ENCODE results near the gene RALGAPA1. TPM values are rescaled to one million over a fixed set of nuclear protein-coding genes. Genes with fewer than 3 reads are reported as not detected.
"Not testable (repeated sequence)": the region's sequence is repeated elsewhere in the genome, so short reads cannot be mapped to it uniquely, and the experiment has no call there.

The RALGAPA1 gene
- total RNA-seq, 1 donor from 2014 or later, result 31.1 TPM

DNA sequence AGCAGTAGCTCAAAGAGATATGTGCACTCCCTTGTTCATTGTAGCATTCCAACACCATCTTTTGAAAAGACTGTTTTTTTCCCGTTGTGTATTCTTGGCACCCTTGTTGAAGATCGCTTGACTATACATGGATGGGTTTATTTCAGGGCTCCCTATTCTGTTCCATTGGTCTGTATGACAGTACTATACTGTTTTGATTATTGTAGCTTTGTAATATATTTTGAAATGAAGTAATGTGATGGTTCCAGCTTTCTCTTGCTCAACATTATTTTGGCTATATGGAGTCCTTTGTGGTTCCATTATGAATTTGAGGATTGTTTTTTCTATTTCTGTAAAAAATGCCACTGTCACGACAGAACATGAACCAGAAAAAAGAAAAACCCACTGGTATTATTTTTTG, 42.7 kb upstream of the RALGAPA1 start:
- DNase-seq (ENCODE audit: low read depth), result no peak
- Histone ChIP-seq H3K27me3 (ENCODE audit: control insufficient read depth, insufficient read depth, low read length) (no peaks in the 10 kb centered on the region), H3K4me3 (ENCODE audit: low read depth, low read length) (no peak overlapping the region), H3K36me3 (ENCODE audit: control insufficient read depth, insufficient read depth, low read length) (no peaks in the 10 kb centered on the region)
- TF ChIP-seq, protein P1, sequence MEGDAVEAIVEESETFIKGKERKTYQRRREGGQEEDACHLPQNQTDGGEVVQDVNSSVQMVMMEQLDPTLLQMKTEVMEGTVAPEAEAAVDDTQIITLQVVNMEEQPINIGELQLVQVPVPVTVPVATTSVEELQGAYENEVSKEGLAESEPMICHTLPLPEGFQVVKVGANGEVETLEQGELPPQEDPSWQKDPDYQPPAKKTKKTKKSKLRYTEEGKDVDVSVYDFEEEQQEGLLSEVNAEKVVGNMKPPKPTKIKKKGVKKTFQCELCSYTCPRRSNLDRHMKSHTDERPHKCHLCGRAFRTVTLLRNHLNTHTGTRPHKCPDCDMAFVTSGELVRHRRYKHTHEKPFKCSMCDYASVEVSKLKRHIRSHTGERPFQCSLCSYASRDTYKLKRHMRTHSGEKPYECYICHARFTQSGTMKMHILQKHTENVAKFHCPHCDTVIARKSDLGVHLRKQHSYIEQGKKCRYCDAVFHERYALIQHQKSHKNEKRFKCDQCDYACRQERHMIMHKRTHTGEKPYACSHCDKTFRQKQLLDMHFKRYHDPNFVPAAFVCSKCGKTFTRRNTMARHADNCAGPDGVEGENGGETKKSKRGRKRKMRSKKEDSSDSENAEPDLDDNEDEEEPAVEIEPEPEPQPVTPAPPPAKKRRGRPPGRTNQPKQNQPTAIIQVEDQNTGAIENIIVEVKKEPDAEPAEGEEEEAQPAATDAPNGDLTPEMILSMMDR (IDR thresholded peaks at IDR 0.05; ENCODE audit: insufficient read depth, low read length, poor library complexity, severe bottlenecking), result no peak

DNA sequence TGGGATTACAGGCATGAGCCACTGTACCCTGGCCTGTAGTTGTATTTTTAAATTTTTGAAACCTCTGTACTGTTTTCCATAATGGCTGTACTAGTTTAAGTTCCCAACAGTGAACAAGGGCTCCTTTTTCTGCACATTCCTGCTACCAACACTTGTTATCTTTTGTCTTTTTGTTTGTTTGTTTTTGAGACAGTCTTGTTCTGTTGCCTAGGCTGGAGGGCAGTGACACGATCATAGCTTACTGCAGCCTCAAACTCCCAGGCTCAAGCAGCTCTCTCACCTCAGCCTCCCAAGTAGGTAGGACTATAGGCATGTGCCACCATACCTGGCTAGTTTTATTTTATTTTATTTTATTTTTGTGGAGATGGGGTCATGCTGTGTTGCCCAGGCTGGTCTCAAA, 40.0 kb upstream of the RALGAPA1 start:
- TF ChIP-seq, protein P1 (IDR thresholded peaks at IDR 0.05; ENCODE audit: insufficient read depth, low read length, poor library complexity, severe bottlenecking), result no peak
- H3K4me3 ChIP-seq (ENCODE audit: low read depth, low read length), result no peak overlapping the region
- H3K36me3 ChIP-seq (ENCODE audit: control insufficient read depth, insufficient read depth, low read length), result no peaks in the 10 kb centered on the region
- H3K27me3 ChIP-seq (ENCODE audit: control insufficient read depth, insufficient read depth, low read length), result no peaks in the 10 kb centered on the region
- DNase-seq (ENCODE audit: low read depth), result no peak

DNA sequence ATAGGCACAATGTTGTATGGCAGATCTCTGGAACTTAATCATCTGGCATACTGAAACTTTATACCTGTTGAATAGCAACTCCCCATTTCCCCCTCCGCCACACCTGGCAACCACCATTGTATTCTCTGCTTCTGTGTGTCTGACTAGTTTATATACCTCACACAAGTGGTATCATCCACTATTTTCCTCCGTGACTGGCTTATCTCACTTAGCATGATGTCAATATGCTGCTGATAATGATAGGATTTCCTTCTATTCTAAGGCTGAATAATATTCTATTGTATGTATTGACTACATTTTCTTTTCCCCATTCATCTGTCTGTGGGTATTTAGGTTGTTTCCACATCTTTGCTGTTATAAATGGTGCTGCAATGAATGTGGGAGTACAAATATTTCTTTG, 38.5 kb upstream of the RALGAPA1 start:
- H3K36me3 ChIP-seq (ENCODE audit: control insufficient read depth, insufficient read depth, low read length), result no peaks in the 10 kb centered on the region
- TF ChIP-seq, protein P1 (IDR thresholded peaks at IDR 0.05; ENCODE audit: insufficient read depth, low read length, poor library complexity, severe bottlenecking), result no peak
- no peaks in the 10 kb centered on the region for H3K27me3 ChIP-seq (ENCODE audit: control insufficient read depth, insufficient read depth, low read length)
- H3K4me3 ChIP-seq (ENCODE audit: low read depth, low read length), result no peak overlapping the region
- no peak for DNase-seq (ENCODE audit: low read depth)

DNA sequence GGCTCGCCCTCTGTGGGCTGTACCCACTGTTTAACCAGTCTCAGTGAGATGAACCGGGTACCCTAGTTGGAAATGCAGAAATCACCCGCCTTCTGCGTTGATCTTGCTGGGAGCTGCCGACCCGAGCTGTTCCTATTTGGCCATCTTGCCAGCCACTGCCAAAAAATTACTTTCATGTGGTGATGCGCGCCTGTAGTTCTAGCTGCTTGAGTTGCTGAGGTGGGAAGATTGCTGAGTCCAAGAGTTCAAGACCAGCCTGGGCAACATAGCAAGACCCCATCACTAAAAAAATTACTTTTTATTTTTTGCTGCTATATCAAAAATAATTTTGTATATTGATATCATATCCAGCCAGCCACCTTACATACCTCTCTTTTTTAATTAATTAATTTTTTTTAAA, 35.4 kb upstream of the RALGAPA1 start:
- Histone ChIP-seq H3K27me3 (ENCODE audit: control insufficient read depth, insufficient read depth, low read length) (no peaks in the 10 kb centered on the region), H3K4me3 (ENCODE audit: low read depth, low read length) (no peak overlapping the region), H3K36me3 (ENCODE audit: control insufficient read depth, insufficient read depth, low read length) (no peaks in the 10 kb centered on the region)
- TF ChIP-seq, protein P1 (IDR thresholded peaks at IDR 0.05; ENCODE audit: insufficient read depth, low read length, poor library complexity, severe bottlenecking), result no peak
- DNase-seq (ENCODE audit: low read depth), result no peak

DNA sequence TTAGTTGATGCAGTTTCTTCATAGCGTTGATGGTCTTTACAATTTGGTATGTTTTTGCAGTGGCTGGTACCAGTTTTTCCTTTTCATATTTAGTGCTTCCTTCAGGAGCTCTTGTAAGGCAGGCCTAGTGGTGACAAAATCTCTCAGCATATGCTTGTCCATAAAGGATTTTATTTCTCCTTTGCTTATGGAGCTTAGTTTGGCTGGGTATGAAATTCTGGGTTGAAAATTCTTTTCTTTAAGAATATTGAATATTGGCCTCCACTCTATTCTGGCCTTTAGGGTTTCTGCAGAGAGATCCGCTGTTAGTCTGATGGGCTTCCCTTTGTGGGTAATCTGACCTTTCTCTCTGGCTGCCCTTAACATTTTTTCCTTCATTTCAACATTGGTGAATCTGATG, 33.1 kb upstream of the RALGAPA1 start:
- not testable (repeated sequence) for H3K27me3 ChIP-seq (ENCODE audit: control insufficient read depth, insufficient read depth, low read length); H3K36me3 ChIP-seq (ENCODE audit: control insufficient read depth, insufficient read depth, low read length); DNase-seq (ENCODE audit: low read depth); H3K4me3 ChIP-seq (ENCODE audit: low read depth, low read length)

DNA sequence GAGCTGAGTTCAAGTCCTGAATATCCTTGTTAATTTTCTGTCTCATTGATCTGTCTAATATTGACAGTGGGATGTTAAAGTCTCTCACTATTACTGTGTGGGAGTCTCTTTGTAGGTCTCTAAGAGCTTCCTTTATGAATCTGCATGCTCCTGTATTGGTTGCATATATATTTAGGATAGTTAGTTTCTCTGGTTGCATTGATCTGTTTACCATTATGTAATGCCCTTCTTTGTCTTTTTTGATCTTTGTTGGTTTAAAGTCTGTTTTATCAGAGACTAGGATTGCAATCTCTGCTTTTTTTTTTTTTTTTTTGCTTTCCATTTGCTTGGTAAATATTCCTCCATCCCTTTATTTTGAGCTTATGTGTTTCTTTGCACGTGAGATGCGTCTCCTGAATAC, 32.6 kb upstream of the RALGAPA1 start:
- H3K4me3 ChIP-seq (ENCODE audit: low read depth, low read length); H3K27me3 ChIP-seq (ENCODE audit: control insufficient read depth, insufficient read depth, low read length); DNase-seq (ENCODE audit: low read depth); H3K36me3 ChIP-seq (ENCODE audit: control insufficient read depth, insufficient read depth, low read length): not testable (repeated sequence)

DNA sequence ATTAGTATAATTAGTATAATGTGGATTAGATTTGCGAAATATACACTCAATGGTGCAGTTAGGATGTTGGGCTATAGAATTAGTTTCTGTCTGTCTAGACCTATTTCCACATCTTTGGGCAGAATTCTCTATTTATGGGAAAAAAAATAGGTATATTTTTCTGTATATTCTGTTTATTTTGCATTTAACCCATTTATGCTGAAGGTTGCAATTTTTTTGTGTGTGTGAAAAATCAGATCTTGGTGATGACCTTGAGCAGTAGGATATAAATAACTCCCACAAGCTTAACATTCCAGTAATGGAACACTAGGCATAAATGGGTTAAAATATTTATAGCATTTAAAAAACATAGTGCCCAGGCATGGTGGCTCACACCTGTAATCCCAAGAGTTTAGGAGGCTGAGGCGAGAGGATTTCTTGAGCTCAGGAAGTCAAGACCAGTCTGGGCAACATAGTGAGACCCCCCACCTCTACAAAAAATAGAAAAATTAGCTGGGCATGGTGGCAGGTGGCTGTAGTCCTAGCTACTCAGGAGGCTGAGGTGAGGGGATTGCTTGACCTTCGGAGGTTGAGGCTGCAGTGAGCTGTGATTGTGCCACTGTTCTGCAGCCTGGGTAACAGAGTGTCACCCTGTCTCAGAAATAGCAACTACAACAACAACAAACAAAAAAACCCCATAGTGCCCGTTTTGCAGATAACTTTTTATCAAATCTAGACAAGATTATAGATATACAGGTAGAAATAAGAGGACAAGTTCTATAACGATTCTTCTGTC, 26.3 kb upstream of the RALGAPA1 start:
- Histone ChIP-seq H3K27me3 (ENCODE audit: control insufficient read depth, insufficient read depth, low read length) (no peaks in the 10 kb centered on the region), H3K36me3 (ENCODE audit: control insufficient read depth, insufficient read depth, low read length) (no peaks in the 10 kb centered on the region), H3K4me3 (ENCODE audit: low read depth, low read length) (no peak overlapping the region)
- TF ChIP-seq, protein P1 (IDR thresholded peaks at IDR 0.05; ENCODE audit: insufficient read depth, low read length, poor library complexity, severe bottlenecking), result no peak
- DNase-seq (ENCODE audit: low read depth), result no peak
